Endothelial cell of umbilical vein (primary cell): ENCODE results near the gene INHBC. TPM values are rescaled to one million over a fixed set of nuclear protein-coding genes. Genes with fewer than 3 reads are reported as not detected.

Experiments
- BruUV-seq: library from RNA; stranded (reverse); fragments of 400-500 nt; replicated peaks from 2 replicates; lab custom pipeline; 2021; lab: Mats Ljungman, UMichigan
- CTCF ChIA-PET: fragments of 300-600, 350-600 bp; sonication (Branson Sonifier 250); formaldehyde crosslinking; loops from one replicate; lab custom pipeline; 2021; ENCODE audit warnings: antibody characterized with exemption, inconsistent platforms; lab: Charles Lee
- POLR2A ChIA-PET: fragments of 300-600, 350-600 bp; sonication (Branson Sonifier 250); formaldehyde crosslinking; loops from one replicate; lab custom pipeline; 2021; ENCODE audit warnings: antibody characterized with exemption, inconsistent platforms; lab: Charles Lee
- DNase-seq: peaks from one replicate; pipeline ENCODE4 v3.0.0-alpha.2; 2011; ENCODE audit warnings: low read depth, low spot score
- FAIRE-seq: peaks from 2 replicates; lab custom pipeline; 2011; peaks lifted over from hg19 to GRCh38; lab: Jason Lieb, UNC
- H2AFZ ChIP-seq: 2 replicates; pipeline ENCODE4 v1.6.0; 2012; ENCODE audit warnings: low read depth, low read length, control low read depth, inconsistent platforms
- H3K27ac ChIP-seq: 2 replicates; pipeline ENCODE4 v1.5.1; 2011; ENCODE audit warnings: low read depth, mild to moderate bottlenecking, control low read depth, low read length, moderate library complexity; ENCODE audit not compliant: insufficient read depth
- H3K27me3 ChIP-seq, 2 experiments: 2 replicates each; pipeline versions ENCODE4 v1.6.0 to v1.6.1; 2011; ENCODE audit warnings: low read length in 2 of 2, mixed read lengths in 1 of 2; ENCODE audit not compliant: control insufficient read depth in 2 of 2, insufficient read depth in 2 of 2
- H3K36me3 ChIP-seq, 2 experiments: 2 replicates in 1 of 2; 3 replicates in 1 of 2; pipeline ENCODE4 v1.5.1; 2011; ENCODE audit warnings: low read length in 2 of 2, mild to moderate bottlenecking in 1 of 2, moderate library complexity in 1 of 2; ENCODE audit not compliant: control insufficient read depth in 2 of 2, insufficient read depth in 2 of 2; ENCODE audit errors: extremely low read depth in 1 of 2
- H3K4me1 ChIP-seq: 3 replicates; pipeline ENCODE4 v1.5.1; 2011; ENCODE audit warnings: mild to moderate bottlenecking, low read length; ENCODE audit not compliant: control insufficient read depth, insufficient read depth; ENCODE audit errors: extremely low read depth
- H3K4me2 ChIP-seq: 2 replicates; pipeline ENCODE4 v1.6.1; 2011; ENCODE audit warnings: low read length, control low read depth, mixed read lengths; ENCODE audit not compliant: insufficient read depth
- H3K4me3 ChIP-seq, 3 experiments: fragments of 200-600 bp in 1 of 3; sonication (generic), shearing (Covaris generic) in 1 of 3; replicated peaks in 1 of 3; 2 replicates each; pipeline ENCODE4 v1.5.1; 2011 to 2016; ENCODE audit warnings: control low read depth in 3 of 3, low read length in 3 of 3, mild to moderate bottlenecking in 2 of 3, inconsistent platforms in 1 of 3, low read depth in 1 of 3, moderate library complexity in 1 of 3; ENCODE audit not compliant: insufficient read depth in 1 of 3
- H3K79me2 ChIP-seq: 2 replicates; pipeline ENCODE4 v1.6.0; 2012; ENCODE audit warnings: low read length, inconsistent platforms; ENCODE audit not compliant: control insufficient read depth, insufficient read depth
- H3K9ac ChIP-seq: replicated peaks from 2 replicates; pipeline ENCODE3; 2011; ENCODE audit warnings: low read length, control low read depth; ENCODE audit not compliant: insufficient read depth; ENCODE audit errors: extremely low read depth
- H3K9me1 ChIP-seq: replicated peaks from 3 replicates; pipeline ENCODE4 v1.6.0; 2011; ENCODE audit warnings: mild to moderate bottlenecking, low read length; ENCODE audit not compliant: control insufficient read depth, insufficient read depth; ENCODE audit errors: extremely low read depth
- H3K9me3 ChIP-seq: replicated peaks from 2 replicates; pipeline ENCODE4 v1.5.1; 2012; ENCODE audit warnings: low read length, inconsistent platforms; ENCODE audit not compliant: control insufficient read depth, insufficient read depth
- H4K20me1 ChIP-seq: replicated peaks from 2 replicates; pipeline ENCODE3; 2011; ENCODE audit warnings: mild to moderate bottlenecking, low read length; ENCODE audit not compliant: control insufficient read depth, insufficient read depth; ENCODE audit errors: extremely low read depth
- EZH2 ChIP-seq: IDR thresholded peaks from 2 replicates; pipeline ENCODE4 v1.6.1; 2012; ENCODE audit warnings: borderline replicate concordance, low read depth, mild to moderate bottlenecking, moderate library complexity, low read length, inconsistent platforms; ENCODE audit not compliant: severe bottlenecking
- FOS ChIP-seq: IDR thresholded peaks from 2 replicates; pipeline ENCODE4 v1.6.1; 2011; ENCODE audit warnings: mild to moderate bottlenecking, low read length, moderate library complexity, borderline replicate concordance; ENCODE audit not compliant: insufficient read depth
- JUN ChIP-seq: IDR thresholded peaks from 2 replicates; pipeline ENCODE4 v1.6.1; 2011; ENCODE audit warnings: borderline replicate concordance, low read depth; ENCODE audit not compliant: insufficient read length, insufficient read depth
- MYC ChIP-seq: IDR thresholded peaks from one replicate; pipeline ENCODE4 v1.6.1; 2011; ENCODE audit warnings: mild to moderate bottlenecking, low read depth, low read length
- POLR2A ChIP-seq: IDR thresholded peaks from 2 replicates; pipeline ENCODE4 v1.6.1; 2012; ENCODE audit warnings: low read depth, mild to moderate bottlenecking, control low read depth, low read length
- POLR2AphosphoS5 ChIP-seq: IDR thresholded peaks from 2 replicates; pipeline ENCODE4 v1.6.1; 2012; ENCODE audit warnings: low read depth, mild to moderate bottlenecking, control low read depth, low read length, moderate library complexity; ENCODE audit not compliant: insufficient read depth
- dilution Hi-C: fragments of 300-500 bp; cut with MboI; formaldehyde crosslinking; loops from one replicate; pipeline ENCODE4 v1.15.0; 2019; ENCODE audit warnings: low sequenced_read_pairs; ENCODE audit not compliant: extremely low pct_ligation_motif_present
- intact Hi-C: fragments of 100-400 bp; cut with micrococcal nuclease; formaldehyde crosslinking; loops from one replicate; pipeline ENCODE4 v1.10.0; 2022
- polyA plus RNA-seq, 4 experiments: library from polyadenylated mRNA; depleted of rRNA in 3 of 4; stranded (reverse) in 3 of 4; unstranded in 1 of 4; fragments of >200 nt; gene quantifications; 2 replicates each; pipeline versions ENCODE4 v1.2.1 to v1.2.3, GENCODE V29; 2011 to 2012; ENCODE audit warnings: missing spikeins in 1 of 4
- total RNA-seq: library from RNA; stranded (reverse); gene quantifications from 2 replicates; pipeline ENCODE4 v1.2.3, GENCODE V29; 2021

INHBC gene
- total and polyA plus RNA-seq, 2 donors (not counting 3 experiments of a cell fraction or from before 2014, with no cell fraction given): not detected

- H3K27ac ChIP-seq: no peak overlapping the region
- no peak overlapping the region for H3K4me3 ChIP-seq
- DNase-seq: no peak
- H3K36me3 ChIP-seq: no peaks in the 10 kb centered on the region
- no peak overlapping the region for H2AFZ ChIP-seq
- H4K20me1 ChIP-seq: no peaks in the 10 kb centered on the region
- H3K9me3 ChIP-seq: no peaks in the 10 kb centered on the region
- H3K9ac ChIP-seq: no peak overlapping the region
- dilution Hi-C loops: no loop called here
- no peak for TF ChIP-seq POLR2AphosphoS5
- TF ChIP-seq POLR2A: no peak
- TF ChIP-seq FOS: no peak
- no peak for TF ChIP-seq EZH2
- TF ChIP-seq MYC: no peak
- no peak for TF ChIP-seq JUN
- peaks cover 51 to 56% of the 10 kb centered on the region in 2 experiments for H3K27me3 ChIP-seq
- H3K9me1 ChIP-seq: no peaks in the 10 kb centered on the region
- no TSS peak for BruUV-seq
- H3K79me2 ChIP-seq: no peaks in the 10 kb centered on the region
- H3K4me1 ChIP-seq: peaks cover 12% of the 10 kb centered on the region
- no peak overlapping the region for H3K4me2 ChIP-seq
- ChIA-PET POLR2A (no interaction called here), CTCF (interaction anchor here (1.1 to 1.4 kb wide), 2 partner anchors 10 to 18 kb away, joined by 3 to 5 read pairs; partner anchors contain the start of gene GLI1)
- no peak for FAIRE-seq
- intact Hi-C loops: no loop called here
Measured at GRCh38 chr12:57476993-57477709, 42.6 kb downstream of the INHBC start.
